A549 treated with ZK216348 at 1 μM for 4 hours (cell line): ENCODE results near the gene BAG3. TPM values are rescaled to one million over a fixed set of nuclear protein-coding genes. Genes with fewer than 3 reads are reported as not detected.

Experiments used
- total RNA-seq: library from RNA; stranded (reverse); fragments of 200-300 nt; extraction: Qiagen RNA extraction; gene quantifications from 5 replicates; pipeline ENCODE4 v1.2.3, GENCODE V29; 2022; ENCODE audit warnings: low read depth

BAG3 gene
- 153 to 221 TPM (median 220 TPM) in 5 replicates for total RNA-seq

DNA sequence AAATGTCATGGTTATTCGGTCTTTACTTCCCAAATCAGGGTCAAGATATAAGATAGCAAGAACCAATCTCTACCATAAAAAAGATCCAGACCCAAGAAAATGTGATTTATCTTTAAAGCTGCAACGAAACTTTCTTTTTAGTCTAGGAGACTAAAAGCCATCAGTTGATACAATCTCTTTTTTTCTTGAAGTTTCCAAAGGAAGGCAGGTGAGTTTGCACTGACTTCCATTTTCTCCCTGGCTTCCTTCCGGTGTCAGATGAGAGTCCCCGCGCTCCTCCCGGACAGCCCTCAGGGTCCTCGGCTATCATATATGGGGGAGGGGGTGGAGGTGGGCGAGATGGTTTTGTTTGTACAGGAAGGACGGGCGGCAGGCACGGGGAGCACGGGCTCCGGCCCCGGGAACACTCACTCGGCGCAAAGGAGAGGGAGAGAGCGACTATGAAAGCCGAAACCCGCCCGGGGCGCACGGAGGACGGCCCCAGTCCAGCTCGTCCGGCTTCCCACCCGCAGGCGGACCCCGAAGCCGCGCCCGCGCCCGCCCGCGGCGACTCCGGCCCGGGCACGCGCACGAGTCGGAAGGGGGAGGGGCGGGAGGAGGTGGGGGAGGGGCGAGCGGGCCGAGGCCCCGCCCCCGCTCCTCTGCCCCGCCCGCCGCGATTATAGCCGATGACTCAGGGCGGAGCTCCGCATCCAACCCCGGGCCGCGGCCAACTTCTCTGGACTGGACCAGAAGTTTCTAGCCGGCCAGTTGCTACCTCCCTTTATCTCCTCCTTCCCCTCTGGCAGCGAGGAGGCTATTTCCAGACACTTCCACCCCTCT, at the start of gene BAG3:
Gene BAG3, plus strand, starts transcription at position 689 of the 822 bp plus-strand sequence. CDS start 296 bp downstream, outside the sequence.

DNA sequence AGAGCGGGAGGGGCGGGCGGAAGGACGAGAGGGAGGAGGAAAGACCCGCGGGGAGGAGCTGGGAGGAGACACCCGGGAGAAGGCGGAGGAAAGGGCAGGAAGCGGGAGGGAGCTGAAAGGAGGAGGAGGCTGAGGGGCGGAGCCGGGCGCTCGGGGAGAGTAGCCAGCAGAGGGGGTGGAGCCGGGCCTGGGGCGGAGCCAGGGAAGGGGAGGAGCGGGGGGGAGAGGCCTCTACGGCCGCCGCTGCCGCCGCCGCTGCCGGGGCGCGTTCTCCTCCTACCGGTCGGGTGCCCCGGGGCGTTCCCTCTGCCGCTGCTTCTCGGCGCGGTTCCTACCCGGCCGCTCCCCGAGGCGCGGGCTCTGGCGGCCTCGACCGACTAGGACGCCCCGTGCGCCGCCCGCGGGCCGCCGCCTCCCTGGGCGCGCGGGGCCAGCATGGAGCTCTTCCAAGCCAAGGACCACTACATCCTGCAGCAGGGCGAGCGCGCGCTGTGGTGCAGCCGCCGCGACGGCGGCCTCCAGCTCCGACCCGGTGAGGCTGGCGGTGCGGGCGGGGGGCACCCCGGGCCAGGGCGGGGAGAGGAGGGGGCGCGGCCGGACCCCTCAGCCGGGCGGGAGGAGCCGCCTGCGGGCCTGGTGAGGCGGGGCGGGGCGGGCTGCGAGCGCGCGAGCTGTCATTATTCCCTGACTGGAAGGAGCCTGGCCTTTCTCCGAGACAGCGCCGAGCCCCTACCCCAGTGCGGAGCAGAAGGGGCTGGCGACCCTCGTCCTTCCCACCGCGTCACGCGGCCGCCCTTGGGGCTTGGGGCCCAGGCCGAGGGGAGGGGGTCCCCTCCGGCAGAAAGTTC, 74.9 kb downstream of the BAG3 start, which contains the start of gene INPP5F:
Gene INPP5F, plus strand, starts transcription at position 223 of the 848 bp plus-strand sequence. Its CDS starts 213 bp downstream, at position 436.

Other genes starting within 250 kb of the BAG3 start
- 47.6 to 59.2 TPM (median 52.0 TPM) in 5 replicates for gene RGS10, start 108.7 kb upstream of the BAG3 start, total RNA-seq
- gene TIAL1, start 54.4 kb upstream of the BAG3 start, total RNA-seq, result 87.9 to 124 TPM (median 89.1 TPM) in 5 replicates
- gene INPP5F, start 74.7 kb downstream of the BAG3 start, total RNA-seq, result 7.0 to 11.2 TPM (median 9.6 TPM) in 5 replicates
- gene MCMBP, start 221.5 kb downstream of the BAG3 start, total RNA-seq, result 80.4 to 97.6 TPM (median 89.8 TPM) in 5 replicates
- 41.6 to 66.5 TPM (median 55.0 TPM) in 5 replicates for gene SEC23IP, start 241.3 kb downstream of the BAG3 start, total RNA-seq